DMS 273 treated with DMSO at 0.1 percent for 48 hours (cell line): Measurements from ENCODE around the gene F2.
"Not testable (repeated sequence)": the region's sequence is repeated elsewhere in the genome, so short reads cannot be mapped to it uniquely, and the experiment has no call there.

Experiments used
- DNase-seq: peaks from one replicate; lab custom pipeline; 2025; lab: John Stamatoyannopoulos, UW

The F2 gene

GRCh38 chr11:46686886-46687795, 31.9 kb upstream of the F2 start:
- DNase-seq, result peak; percentile 5

DNA sequence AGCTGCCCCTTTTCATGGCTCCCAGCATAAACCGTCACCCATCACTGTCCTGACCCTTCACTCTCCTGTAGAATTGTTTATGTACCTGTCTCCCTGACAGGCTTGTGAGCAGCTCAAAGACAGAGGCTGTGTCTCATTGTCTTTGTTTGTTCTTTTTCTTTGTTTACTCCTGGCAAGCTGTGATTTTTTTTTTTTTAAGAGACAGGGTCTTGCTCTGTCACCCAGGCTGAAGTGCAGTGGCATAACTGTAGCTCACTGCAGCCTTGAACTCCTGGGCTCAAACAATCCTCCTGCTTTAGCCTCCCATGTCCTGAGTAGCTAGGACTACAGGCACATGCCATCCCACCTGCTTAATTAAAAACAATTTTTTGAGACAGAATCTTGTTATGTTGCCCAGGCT, 28.3 kb upstream of the F2 start:
- DNase-seq, result no peak

GRCh38 chr11:46692450-46692849, 26.6 kb upstream of the F2 start:
- no peak for DNase-seq

GRCh38 chr11:46693597-46694012, 25.4 kb upstream of the F2 start:
- DNase-seq, result no peak

- DNase-seq, result no peak
Measured at GRCh38 chr11:46694072-46694471, 24.9 kb upstream of the F2 start.

GRCh38 chr11:46694607-46695006, 24.4 kb upstream of the F2 start:
- no peak for DNase-seq

DNA sequence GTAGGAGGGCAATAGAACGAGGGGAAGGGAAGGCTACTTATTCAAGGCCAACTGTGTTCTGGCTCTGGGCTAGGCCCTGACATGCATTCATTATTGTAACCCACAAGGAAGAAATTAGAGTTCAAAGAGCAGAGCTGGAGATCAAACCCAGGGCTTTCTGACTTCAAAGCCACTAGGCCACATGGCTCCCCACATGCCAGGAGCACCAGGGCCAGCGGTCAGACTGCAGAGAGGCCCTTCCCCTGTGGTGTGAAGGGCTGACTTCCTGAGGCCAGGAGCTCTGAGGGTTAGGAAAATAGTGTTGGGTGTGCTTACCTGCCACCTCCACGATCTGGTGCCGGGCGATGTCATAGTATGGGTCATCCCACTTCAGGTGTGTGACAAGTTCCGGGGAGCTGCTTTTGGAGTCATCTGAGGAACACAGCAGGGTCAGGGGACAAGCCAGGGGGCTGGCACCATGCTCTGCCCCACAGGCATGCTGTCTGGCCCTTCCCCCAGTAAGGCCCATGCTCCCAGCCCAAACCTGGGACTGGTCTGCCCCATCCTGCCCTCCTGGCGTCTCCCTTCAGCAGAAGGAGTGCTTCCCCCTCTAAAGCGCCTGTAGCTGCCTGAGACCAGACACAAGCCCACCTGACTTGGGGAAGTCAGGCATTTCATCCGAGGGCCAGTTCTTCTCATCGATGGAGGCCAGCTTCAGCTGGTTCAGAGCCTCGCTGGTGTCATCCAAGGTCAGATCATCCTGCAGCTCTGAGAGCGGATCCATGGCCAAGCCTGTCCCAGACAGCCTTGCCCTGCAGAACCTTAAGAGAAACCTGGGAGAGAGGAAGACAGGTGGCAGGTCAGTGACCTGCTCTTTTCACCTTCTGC, 23.4 kb upstream of the F2 start:
- no peak for DNase-seq

DNA sequence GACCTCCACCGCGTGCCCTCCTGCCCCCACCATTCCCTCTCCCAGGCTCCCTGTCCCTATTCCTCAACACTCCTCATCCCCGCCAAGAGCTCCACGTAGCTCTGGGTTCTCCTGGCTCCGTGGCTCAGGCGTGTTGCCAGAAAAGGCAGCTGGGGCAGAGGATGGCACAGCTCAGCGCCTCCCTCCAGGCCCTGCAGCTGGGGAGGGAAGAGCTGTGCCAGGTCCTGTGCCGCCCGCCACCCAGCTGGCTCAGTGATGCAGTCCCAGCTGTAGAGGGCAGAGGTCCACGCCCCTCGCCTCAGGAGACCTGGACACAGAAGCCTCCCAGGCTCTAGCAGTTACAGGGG, 22.8 kb upstream of the F2 start:
- peak; percentile 45 for DNase-seq

- DNase-seq, result no peak
Measured at GRCh38 chr11:46697303-46697702, 21.7 kb upstream of the F2 start.

DNA sequence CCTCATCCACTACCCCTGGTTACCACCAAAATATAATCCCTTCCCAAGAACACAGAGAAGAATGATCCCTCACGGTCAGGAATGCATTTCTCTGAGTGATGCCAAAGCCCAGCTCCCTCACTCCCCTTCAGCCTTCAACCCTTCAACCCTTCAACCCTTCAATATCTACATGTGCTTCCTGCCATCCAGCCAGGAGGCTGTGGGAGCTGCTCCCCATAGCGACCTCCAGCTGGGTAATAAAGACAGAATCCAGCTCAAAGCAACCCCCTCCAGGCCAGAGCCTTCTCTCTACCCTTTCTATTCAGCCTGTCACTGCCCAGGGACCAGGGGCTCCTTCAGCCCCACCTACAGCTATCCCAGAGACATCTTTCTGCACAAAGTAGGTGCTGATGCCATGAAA, 21.3 kb upstream of the F2 start:
- no peak for DNase-seq

DNA sequence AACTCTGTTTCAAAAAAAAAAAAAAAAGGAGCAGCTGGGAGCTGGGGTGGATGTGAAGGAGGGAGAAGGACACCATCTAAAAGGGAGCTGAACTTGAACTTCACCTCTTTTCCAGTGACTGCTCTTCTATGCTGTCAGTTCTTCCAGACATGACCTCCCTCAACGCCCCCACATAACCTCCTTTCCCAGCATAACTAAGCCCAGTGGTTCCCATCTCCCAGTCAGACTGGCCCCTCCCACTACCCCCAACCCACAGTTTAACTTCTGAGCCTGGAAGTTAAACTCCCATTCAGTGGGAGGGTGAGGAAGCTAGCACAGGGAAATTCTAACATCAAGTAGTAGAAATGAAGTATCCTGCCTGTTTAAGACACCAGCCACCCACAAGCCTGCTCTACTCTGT, 20.4 kb upstream of the F2 start:
- DNase-seq, result no peak

GRCh38 chr11:46700241-46701077, 18.6 kb upstream of the F2 start, which contains the start of the genes ARHGAP1 and ZNF408:
Gene ARHGAP1 (minus strand): TSS chr11:46700619. CDS start chr11:46696107, 4,512 bp downstream.
Gene ZNF408 (plus strand): TSS chr11:46701031. CDS start chr11:46701048, 17 bp downstream.
- DNase-seq, result peak; percentile 91

DNA sequence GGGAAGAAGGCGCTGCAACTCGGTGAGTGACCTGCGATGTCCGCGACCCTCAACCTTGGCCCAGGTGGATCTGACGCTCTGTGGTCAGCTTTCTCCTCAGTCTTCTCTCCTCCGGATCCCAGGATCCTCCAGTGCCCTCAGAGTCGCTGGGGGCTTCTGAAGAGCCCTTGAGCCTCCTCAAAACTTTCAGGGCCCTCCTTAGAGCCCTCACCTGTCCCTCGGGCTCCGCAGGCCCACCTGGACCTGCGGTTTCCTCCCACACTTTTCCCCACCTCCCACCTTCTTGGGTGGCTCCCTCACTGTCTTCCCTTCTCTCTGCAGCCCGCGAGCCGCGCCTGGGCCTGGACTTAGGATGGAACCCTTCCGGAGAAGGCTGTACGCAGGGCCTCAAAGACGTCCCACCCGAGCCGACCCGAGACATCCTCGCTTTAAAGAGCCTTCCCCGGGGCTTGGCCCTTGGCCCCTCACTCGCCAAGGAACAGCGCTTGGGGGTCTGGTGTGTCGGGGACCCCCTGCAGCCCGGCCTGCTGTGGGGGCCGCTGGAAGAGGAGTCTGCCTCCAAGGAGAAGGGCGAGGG, 17.8 kb upstream of the F2 start:
- no peak for DNase-seq

GRCh38 chr11:46705070-46705688, 13.8 kb upstream of the F2 start:
- DNase-seq, result no peak

GRCh38 chr11:46706886-46707285, 12.1 kb upstream of the F2 start:
- no peak for DNase-seq

- DNase-seq, result not testable (repeated sequence)
Measured at GRCh38 chr11:46709351-46709750, 9.7 kb upstream of the F2 start.

DNA sequence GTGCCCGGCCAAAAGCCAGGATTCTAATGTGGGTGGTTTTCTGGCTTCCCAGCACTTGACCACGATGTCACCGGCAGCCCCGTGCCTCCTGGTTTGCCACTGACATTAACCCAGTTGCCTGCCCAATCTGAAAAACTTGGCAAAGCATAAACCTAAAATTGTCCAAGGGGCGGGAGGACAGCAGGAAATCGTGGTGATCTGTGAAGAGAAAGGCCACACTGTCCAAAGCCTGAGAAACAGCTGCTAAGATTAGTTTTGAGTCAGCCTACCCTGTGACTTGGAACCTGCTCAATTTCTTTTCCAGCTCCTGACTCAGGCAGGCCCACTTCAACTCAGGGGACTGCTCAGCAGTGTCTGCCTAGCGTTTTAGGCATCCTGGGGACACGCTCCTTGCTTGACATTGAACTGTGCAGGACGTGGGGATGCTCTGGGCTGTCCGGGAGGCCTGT, 8.2 kb upstream of the F2 start:
- no peak for DNase-seq

DNA sequence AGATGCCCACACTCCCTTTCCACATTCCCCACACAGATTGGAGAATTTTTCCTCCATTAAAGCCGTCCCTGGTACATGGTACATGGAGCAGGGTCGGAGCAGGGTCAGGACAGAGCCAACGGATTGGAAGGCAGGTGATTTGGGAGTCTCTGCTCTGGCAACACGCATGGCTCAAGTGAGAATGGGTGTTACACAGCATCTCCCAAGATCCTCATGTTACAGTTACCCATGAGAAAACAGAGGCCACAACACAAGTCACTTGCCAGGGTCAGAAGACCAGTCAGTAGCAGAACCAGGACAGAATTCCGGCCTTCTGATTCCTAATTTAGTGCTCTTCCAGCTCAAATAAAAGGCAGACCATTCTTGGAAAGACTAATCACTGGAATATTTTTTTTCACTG, 7.7 kb upstream of the F2 start:
- DNase-seq, result no peak

GRCh38 chr11:46712874-46713576, 6.0 kb upstream of the F2 start:
- no peak for DNase-seq

- not testable (repeated sequence) for DNase-seq
Measured at GRCh38 chr11:46717825-46718154, 1.2 kb upstream of the F2 start.
